ENCODE measurements around the gene TAS2R1.

The TAS2R1 gene

GRCh38 chr5:9630251-9630650 is at the start of gene TAS2R1:
Gene TAS2R1, minus strand, starts transcription at chr5:9630351. Its CDS starts 319 bp downstream, at chr5:9630032.
- intact Hi-C loops (cut with micrococcal nuclease), result no loop called here
- H3K27ac Mint-ChIP-seq, result no peak within 1 kb of the TSS
- H3K4me3 Mint-ChIP-seq, result no peak within 1 kb of the TSS
- peaks cover 24% of the 10 kb centered on the region for H3K9me3 Mint-ChIP-seq
- H3K27me3 Mint-ChIP-seq, result no peaks in the 10 kb centered on the region
- no peaks in the 10 kb centered on the region for H3K36me3 Mint-ChIP-seq (ENCODE audit: low read depth)
- no peaks in the 10 kb centered on the region for H3K4me1 Mint-ChIP-seq (ENCODE audit: low read depth)

GRCh38 chr5:9670371-9670770 is 40.2 kb upstream of the TAS2R1 start:
- no peak overlapping the region for H3K27ac Mint-ChIP-seq
- H3K27me3 Mint-ChIP-seq, result no peaks in the 10 kb centered on the region
- peaks cover 33% of the 10 kb centered on the region for H3K9me3 Mint-ChIP-seq
- intact Hi-C loops (cut with micrococcal nuclease), result no loop called here
- H3K4me1 Mint-ChIP-seq (ENCODE audit: low read depth), result no peaks in the 10 kb centered on the region
- no peak overlapping the region for H3K4me3 Mint-ChIP-seq
- H3K36me3 Mint-ChIP-seq (ENCODE audit: low read depth), result no peaks in the 10 kb centered on the region

GRCh38 chr5:9667906-9668305 is 37.8 kb upstream of the TAS2R1 start:
- no peak overlapping the region for H3K27ac Mint-ChIP-seq
- H3K4me1 Mint-ChIP-seq (ENCODE audit: low read depth), result no peaks in the 10 kb centered on the region
- peaks cover 38% of the 10 kb centered on the region for H3K9me3 Mint-ChIP-seq
- no peak overlapping the region for H3K4me3 Mint-ChIP-seq
- H3K27me3 Mint-ChIP-seq, result no peaks in the 10 kb centered on the region
- intact Hi-C loops (cut with micrococcal nuclease), result no loop called here
- no peaks in the 10 kb centered on the region for H3K36me3 Mint-ChIP-seq (ENCODE audit: low read depth)

GRCh38 chr5:9663891-9664290 is 33.7 kb upstream of the TAS2R1 start:
- Mint-ChIP-seq H3K4me1 (ENCODE audit: low read depth) (no peaks in the 10 kb centered on the region), H3K27me3 (no peaks in the 10 kb centered on the region), H3K4me3 (no peak overlapping the region), H3K36me3 (ENCODE audit: low read depth) (no peaks in the 10 kb centered on the region), H3K27ac (no peak overlapping the region), H3K9me3 (peaks cover 29% of the 10 kb centered on the region)
- intact Hi-C loops (cut with micrococcal nuclease), result no loop called here

GRCh38 chr5:9661316-9662015 is 31.3 kb upstream of the TAS2R1 start:
- peaks cover 13% of the 10 kb centered on the region for H3K9me3 Mint-ChIP-seq
- no peaks in the 10 kb centered on the region for H3K4me1 Mint-ChIP-seq (ENCODE audit: low read depth)
- intact Hi-C loops (cut with micrococcal nuclease), result no loop called here
- no peak overlapping the region for H3K4me3 Mint-ChIP-seq
- H3K27me3 Mint-ChIP-seq, result no peaks in the 10 kb centered on the region
- H3K36me3 Mint-ChIP-seq (ENCODE audit: low read depth), result no peaks in the 10 kb centered on the region
- H3K27ac Mint-ChIP-seq, result no peak overlapping the region

GRCh38 chr5:9658706-9659105 is 28.6 kb upstream of the TAS2R1 start:
- Mint-ChIP-seq H3K36me3 (ENCODE audit: low read depth) (no peaks in the 10 kb centered on the region), H3K9me3 (no peaks in the 10 kb centered on the region)

GRCh38 chr5:9657819-9658218 is 27.7 kb upstream of the TAS2R1 start:
- no peak overlapping the region for H3K27ac Mint-ChIP-seq
- H3K27me3 Mint-ChIP-seq, result no peaks in the 10 kb centered on the region
- no peaks in the 10 kb centered on the region for H3K36me3 Mint-ChIP-seq (ENCODE audit: low read depth)
- no peaks in the 10 kb centered on the region for H3K4me1 Mint-ChIP-seq (ENCODE audit: low read depth)
- H3K9me3 Mint-ChIP-seq, result no peaks in the 10 kb centered on the region
- no peak overlapping the region for H3K4me3 Mint-ChIP-seq
- intact Hi-C loops (cut with micrococcal nuclease), result no loop called here

More at GRCh38 chr5:9658706-9659105, 28.6 kb upstream of the TAS2R1 start:
- Mint-ChIP-seq H3K27ac (no peak overlapping the region), H3K4me1 (ENCODE audit: low read depth) (no peaks in the 10 kb centered on the region), H3K27me3 (no peaks in the 10 kb centered on the region), H3K4me3 (no peak overlapping the region)
- intact Hi-C loops (cut with micrococcal nuclease), result no loop called here

- Mint-ChIP-seq H3K4me1 (ENCODE audit: low read depth) (no peaks in the 10 kb centered on the region), H3K27me3 (no peaks in the 10 kb centered on the region), H3K27ac (no peak overlapping the region), H3K4me3 (no peak overlapping the region), H3K36me3 (ENCODE audit: low read depth) (no peaks in the 10 kb centered on the region), H3K9me3 (no peaks in the 10 kb centered on the region)
- intact Hi-C loops (cut with micrococcal nuclease), result no loop called here
Observed at GRCh38 chr5:9655641-9656040, 25.5 kb upstream of the TAS2R1 start.

GRCh38 chr5:9654886-9655285 is 24.7 kb upstream of the TAS2R1 start:
- no peak overlapping the region for H3K27ac Mint-ChIP-seq
- no peak overlapping the region for H3K4me3 Mint-ChIP-seq
- no peaks in the 10 kb centered on the region for H3K27me3 Mint-ChIP-seq
- H3K36me3 Mint-ChIP-seq (ENCODE audit: low read depth), result no peaks in the 10 kb centered on the region
- no peaks in the 10 kb centered on the region for H3K4me1 Mint-ChIP-seq (ENCODE audit: low read depth)
- intact Hi-C loops (cut with micrococcal nuclease), result no loop called here
- no peaks in the 10 kb centered on the region for H3K9me3 Mint-ChIP-seq

GRCh38 chr5:9653811-9654210 is 23.7 kb upstream of the TAS2R1 start:
- H3K27ac Mint-ChIP-seq, result no peak overlapping the region
- no peak overlapping the region for H3K4me3 Mint-ChIP-seq
- intact Hi-C loops (cut with micrococcal nuclease), result no loop called here
- H3K36me3 Mint-ChIP-seq (ENCODE audit: low read depth), result no peaks in the 10 kb centered on the region
- H3K4me1 Mint-ChIP-seq (ENCODE audit: low read depth), result no peaks in the 10 kb centered on the region
- no peaks in the 10 kb centered on the region for H3K27me3 Mint-ChIP-seq
- no peaks in the 10 kb centered on the region for H3K9me3 Mint-ChIP-seq

- Mint-ChIP-seq H3K27me3 (no peaks in the 10 kb centered on the region), H3K9me3 (no peaks in the 10 kb centered on the region), H3K36me3 (ENCODE audit: low read depth) (no peaks in the 10 kb centered on the region), H3K27ac (no peak overlapping the region), H3K4me3 (no peak overlapping the region), H3K4me1 (ENCODE audit: low read depth) (no peaks in the 10 kb centered on the region)
- intact Hi-C loops (cut with micrococcal nuclease), result no loop called here
Observed at GRCh38 chr5:9653061-9653460, 22.9 kb upstream of the TAS2R1 start.

- Mint-ChIP-seq H3K4me3 (no peak overlapping the region), H3K27me3 (no peaks in the 10 kb centered on the region), H3K9me3 (no peaks in the 10 kb centered on the region), H3K4me1 (ENCODE audit: low read depth) (no peaks in the 10 kb centered on the region), H3K36me3 (ENCODE audit: low read depth) (no peaks in the 10 kb centered on the region), H3K27ac (no peak overlapping the region)
- intact Hi-C loops (cut with micrococcal nuclease), result no loop called here
Observed at GRCh38 chr5:9652295-9652694, 22.1 kb upstream of the TAS2R1 start.

- no peaks in the 10 kb centered on the region for H3K36me3 Mint-ChIP-seq (ENCODE audit: low read depth)
- no peak overlapping the region for H3K4me3 Mint-ChIP-seq
- intact Hi-C loops (cut with micrococcal nuclease), result no loop called here
- H3K9me3 Mint-ChIP-seq, result no peaks in the 10 kb centered on the region
- no peaks in the 10 kb centered on the region for H3K4me1 Mint-ChIP-seq (ENCODE audit: low read depth)
- H3K27ac Mint-ChIP-seq, result no peak overlapping the region
- H3K27me3 Mint-ChIP-seq, result no peaks in the 10 kb centered on the region
Observed at GRCh38 chr5:9646843-9647242, 16.7 kb upstream of the TAS2R1 start.

GRCh38 chr5:9644630-9645029 is 14.5 kb upstream of the TAS2R1 start:
- H3K4me1 Mint-ChIP-seq (ENCODE audit: low read depth), result no peaks in the 10 kb centered on the region
- no peaks in the 10 kb centered on the region for H3K36me3 Mint-ChIP-seq (ENCODE audit: low read depth)
- no peaks in the 10 kb centered on the region for H3K27me3 Mint-ChIP-seq
- no peak overlapping the region for H3K27ac Mint-ChIP-seq
- peaks cover 4% of the 10 kb centered on the region for H3K9me3 Mint-ChIP-seq
- H3K4me3 Mint-ChIP-seq, result no peak overlapping the region
- intact Hi-C loops (cut with micrococcal nuclease), result no loop called here

- Mint-ChIP-seq H3K4me3 (no peak overlapping the region), H3K27ac (no peak overlapping the region), H3K4me1 (ENCODE audit: low read depth) (no peaks in the 10 kb centered on the region), H3K27me3 (no peaks in the 10 kb centered on the region), H3K36me3 (ENCODE audit: low read depth) (no peaks in the 10 kb centered on the region), H3K9me3 (peaks cover 24% of the 10 kb centered on the region)
- intact Hi-C loops (cut with micrococcal nuclease), result no loop called here
Observed at GRCh38 chr5:9642621-9643020, 12.5 kb upstream of the TAS2R1 start.
